SJCRH30 (cell line): ENCODE results near the gene OR2L3. TPM values are rescaled to one million over a fixed set of nuclear protein-coding genes. Genes with fewer than 3 reads are reported as not detected.

Experiments
- DNase-seq, 2 experiments: peaks; one replicate each; pipeline ENCODE4 v3.0.0-alpha.2; 2015 to 2020
- H3K27ac ChIP-seq: fragments of 250-450 bp; sonication (Bioruptor Pico); 2 replicates; pipeline ENCODE4 v1.5.1; 2020; ENCODE audit warnings: mild to moderate bottlenecking, moderate library complexity
- H3K27me3 ChIP-seq: fragments of 250-450 bp; sonication (Bioruptor Pico); 2 replicates; pipeline ENCODE4 v1.5.1; 2020; ENCODE audit warnings: mild to moderate bottlenecking, moderate library complexity
- H3K36me3 ChIP-seq: fragments of 250-450 bp; sonication (Bioruptor Pico); 2 replicates; pipeline ENCODE4 v1.5.1; 2020; ENCODE audit warnings: mild to moderate bottlenecking, moderate library complexity
- H3K4me1 ChIP-seq: fragments of 250-450 bp; sonication (Bioruptor Pico); 2 replicates; pipeline ENCODE4 v1.5.1; 2020; ENCODE audit warnings: mild to moderate bottlenecking, moderate library complexity
- H3K4me3 ChIP-seq: fragments of 250-450 bp; sonication (Bioruptor Pico); 2 replicates; pipeline ENCODE4 v1.5.1; 2020; ENCODE audit warnings: mild to moderate bottlenecking, moderate library complexity
- H3K9me3 ChIP-seq: fragments of 250-450 bp; sonication (Bioruptor Pico); replicated peaks from 2 replicates; pipeline ENCODE4 v1.5.1; 2020; ENCODE audit warnings: mild to moderate bottlenecking, moderate library complexity
- total RNA-seq: library from RNA; depleted of rRNA; stranded (reverse); fragments of >200 nt; shearing (Covaris generic); gene quantifications from 2 replicates; pipeline ENCODE4 v1.2.3, GENCODE V29; 2014; rRNA removed

Gene OR2L3
- total RNA-seq, 1 experiment from 2014 or later = not detected

GRCh38 chr1:248098529-248098928, 51.9 kb downstream of the OR2L3 start:
- no peak overlapping the region for H3K4me3 ChIP-seq
- no peaks in the 10 kb centered on the region for H3K27me3 ChIP-seq
- no peaks in the 10 kb centered on the region for H3K9me3 ChIP-seq
- H3K27ac ChIP-seq = no peak overlapping the region
- H3K36me3 ChIP-seq = no peaks in the 10 kb centered on the region
- no peak for DNase-seq
- no peaks in the 10 kb centered on the region for H3K4me1 ChIP-seq

GRCh38 chr1:248102847-248103246, 56.2 kb downstream of the OR2L3 start:
- DNase-seq = no peak
- H3K27ac ChIP-seq = no peak overlapping the region
- no peaks in the 10 kb centered on the region for H3K27me3 ChIP-seq
- H3K9me3 ChIP-seq = no peaks in the 10 kb centered on the region
- no peaks in the 10 kb centered on the region for H3K4me1 ChIP-seq
- no peaks in the 10 kb centered on the region for H3K36me3 ChIP-seq
- no peak overlapping the region for H3K4me3 ChIP-seq

- Histone ChIP-seq H3K4me1 (no peaks in the 10 kb centered on the region), H3K27me3 (no peaks in the 10 kb centered on the region), H3K9me3 (no peaks in the 10 kb centered on the region), H3K27ac (no peak overlapping the region), H3K36me3 (no peaks in the 10 kb centered on the region), H3K4me3 (no peak overlapping the region)
- no peak for DNase-seq
Observed at GRCh38 chr1:248111157-248111556, 64.5 kb downstream of the OR2L3 start.

Other genes with a start within 250 kb of the OR2L3 start
- not detected in 2 replicates for gene OR14A16, start 222.7 kb upstream of the OR2L3 start, total RNA-seq
- gene OR11L1, start 204.9 kb upstream of the OR2L3 start, total RNA-seq = not detected in 2 replicates
- gene TRIM58, start 189.6 kb upstream of the OR2L3 start, total RNA-seq = not detected in 2 replicates
- not detected in 2 replicates for gene OR2W3, start 151.2 kb upstream of the OR2L3 start, total RNA-seq
- gene OR2T8, start 126.6 kb upstream of the OR2L3 start, total RNA-seq = not detected in 2 replicates
- gene OR2AJ1, start 121.9 kb upstream of the OR2L3 start, total RNA-seq = not detected in 2 replicates
- gene OR2L8, start 98.0 kb upstream of the OR2L3 start, total RNA-seq = not detected in 2 replicates
- gene OR2AK2, start 81.6 kb upstream of the OR2L3 start, total RNA-seq = not detected in 2 replicates
- not detected in 2 replicates for gene OR2L5, start 33.2 kb upstream of the OR2L3 start, total RNA-seq
- not detected in 2 replicates for gene OR2L2, start 16.8 kb upstream of the OR2L3 start, total RNA-seq
- gene OR2L13, start 48.3 kb downstream of the OR2L3 start, total RNA-seq = not detected in 2 replicates
- gene OR2M5, start 98.3 kb downstream of the OR2L3 start, total RNA-seq = not detected in 2 replicates
- gene OR2M2, start 128.0 kb downstream of the OR2L3 start, total RNA-seq = not detected in 2 replicates
- 0.02 TPM in 1 of 2 replicates, not detected in the other for gene OR2M3, start 150.4 kb downstream of the OR2L3 start, total RNA-seq
- gene OR2M4, start 184.6 kb downstream of the OR2L3 start, total RNA-seq = 0.26 TPM in 1 of 2 replicates, not detected in the other
- not detected in 2 replicates for gene OR2T33, start 231.1 kb downstream of the OR2L3 start, total RNA-seq